GM19351 (cell line): ENCODE results near the gene ZSCAN5A.
A peak's percentile ranks its signal among the peaks of the same experiment; 100 is the strongest.
"Not testable (repeated sequence)": the region's sequence is repeated elsewhere in the genome, so short reads cannot be mapped to it uniquely, and the experiment has no call there.

Experiments used
- ATAC-seq: cut with Tn5 transposase; IDR thresholded peaks from one replicate; pipeline ENCODE4 v1.9.1; 2021; ENCODE audit warnings: mild to moderate bottlenecking, moderate library complexity; ENCODE audit not compliant: unreplicated experiment

ZSCAN5A gene

GRCh38 chr19:56315077-56315828 lies 614 bp upstream of the ZSCAN5A start:
- peak; percentile 70 for ATAC-seq

- no peak for ATAC-seq
Observed at GRCh38 chr19:56314018-56314380, 640 bp downstream of the ZSCAN5A start.

- no peak for ATAC-seq
Observed at GRCh38 chr19:56312787-56313657, 1.6 kb downstream of the ZSCAN5A start.

GRCh38 chr19:56312342-56312741 lies 2.3 kb downstream of the ZSCAN5A start:
- ATAC-seq: no peak

GRCh38 chr19:56310462-56310861 lies 4.2 kb downstream of the ZSCAN5A start:
- no peak for ATAC-seq

GRCh38 chr19:56309511-56310185 lies 5.0 kb downstream of the ZSCAN5A start:
- ATAC-seq: no peak

GRCh38 chr19:56308792-56309191 lies 5.8 kb downstream of the ZSCAN5A start:
- no peak for ATAC-seq

GRCh38 chr19:56307062-56307461 lies 7.6 kb downstream of the ZSCAN5A start:
- not testable (repeated sequence) for ATAC-seq

GRCh38 chr19:56306016-56306415 lies 8.6 kb downstream of the ZSCAN5A start:
- ATAC-seq: no peak

- ATAC-seq: no peak
Observed at GRCh38 chr19:56304243-56304642, 10.4 kb downstream of the ZSCAN5A start.

- no peak for ATAC-seq
Observed at GRCh38 chr19:56301886-56302620, 12.6 kb downstream of the ZSCAN5A start.

- ATAC-seq: no peak
Observed at GRCh38 chr19:56301155-56301554, 13.5 kb downstream of the ZSCAN5A start.

GRCh38 chr19:56299688-56300087 lies 15.0 kb downstream of the ZSCAN5A start:
- no peak for ATAC-seq

- no peak for ATAC-seq
Observed at GRCh38 chr19:56297010-56297409, 17.6 kb downstream of the ZSCAN5A start.

- ATAC-seq: no peak
Observed at GRCh38 chr19:56295531-56296455, 18.8 kb downstream of the ZSCAN5A start.

GRCh38 chr19:56294549-56294948 lies 20.1 kb downstream of the ZSCAN5A start:
- no peak for ATAC-seq

GRCh38 chr19:56291867-56292266 lies 22.8 kb downstream of the ZSCAN5A start:
- ATAC-seq: no peak

GRCh38 chr19:56290104-56290503 lies 24.5 kb downstream of the ZSCAN5A start:
- no peak for ATAC-seq

GRCh38 chr19:56284746-56285145 lies 29.9 kb downstream of the ZSCAN5A start:
- no peak for ATAC-seq

- no peak for ATAC-seq
Observed at GRCh38 chr19:56282809-56283208, 31.8 kb downstream of the ZSCAN5A start.
